GM21360 (cell line): Measurements from ENCODE around the gene ARHGAP42.
"Not testable (repeated sequence)": the region's sequence is repeated elsewhere in the genome, so short reads cannot be mapped to it uniquely, and the experiment has no call there.

Experiments
- ATAC-seq: cut with Tn5 transposase; IDR thresholded peaks from one replicate; pipeline ENCODE4 v1.9.1; 2021; ENCODE audit warnings: mild to moderate bottlenecking, moderate library complexity; ENCODE audit not compliant: unreplicated experiment

Gene ARHGAP42

DNA sequence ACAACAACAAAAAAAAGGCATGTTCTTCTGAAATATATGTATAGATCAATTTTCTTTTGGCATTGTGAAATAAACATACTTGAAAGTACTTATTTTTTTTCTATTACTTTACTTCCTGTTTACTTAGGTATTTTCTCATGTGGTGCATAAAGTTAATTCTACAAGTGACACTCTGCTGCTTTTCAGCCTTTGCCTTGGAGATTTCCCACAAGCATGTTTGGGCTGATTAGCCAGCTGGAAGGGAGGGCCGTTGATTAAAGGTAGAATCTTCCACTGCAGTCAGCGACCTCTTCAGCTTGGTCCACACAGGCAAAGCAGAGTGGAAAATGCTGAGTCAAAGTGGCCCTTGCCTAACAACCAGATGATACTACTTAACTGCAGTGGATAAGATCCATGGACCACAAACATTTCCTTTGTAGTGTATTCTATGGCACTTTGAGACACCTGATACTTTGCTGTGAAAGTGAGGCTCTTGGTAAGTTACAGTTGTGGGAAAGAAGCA is 176.0 kb downstream of the ARHGAP42 start:
- peak; percentile 80 for ATAC-seq

- no peak for ATAC-seq
Measured at GRCh38 chr11:100865443-100866065, 178.5 kb downstream of the ARHGAP42 start.

DNA sequence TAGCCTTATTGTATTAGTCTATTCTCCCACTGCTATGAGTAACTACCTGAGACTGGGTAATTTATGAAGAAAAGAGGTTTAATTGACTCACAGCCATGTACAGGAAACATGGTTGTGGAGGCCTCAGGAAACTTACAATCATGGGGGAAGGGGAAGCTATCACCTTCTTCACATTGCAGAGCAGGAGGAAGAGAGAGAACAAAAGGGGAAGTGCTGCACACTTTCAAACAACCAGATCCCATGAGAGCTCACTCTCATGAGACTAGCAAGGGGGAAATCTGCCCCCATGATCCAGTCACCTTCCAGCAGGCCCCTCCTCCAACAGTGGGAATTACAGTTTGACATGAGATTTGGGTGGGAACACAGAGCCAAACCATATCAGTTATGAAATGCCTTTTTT is 179.4 kb downstream of the ARHGAP42 start:
- peak; percentile 48 for ATAC-seq

DNA sequence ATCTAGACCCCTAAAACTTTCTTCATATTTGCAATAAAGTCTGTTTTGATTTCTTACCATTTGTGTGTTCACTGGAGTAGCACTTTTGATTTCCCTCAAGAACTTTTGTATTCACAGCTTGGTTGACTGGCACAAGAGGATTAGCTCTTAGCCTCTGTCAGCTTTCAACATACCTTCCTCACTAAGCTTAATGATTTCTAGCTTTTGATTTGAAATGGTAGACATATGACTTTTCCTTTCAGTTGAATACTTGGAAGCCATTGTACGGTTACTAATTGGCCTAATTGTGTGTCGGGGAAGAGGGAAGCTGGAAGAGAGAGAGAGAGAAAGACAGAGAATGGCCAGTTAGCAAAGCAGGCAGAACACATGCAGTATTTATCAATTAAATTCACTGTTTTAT is 180.5 kb downstream of the ARHGAP42 start:
- ATAC-seq = no peak

DNA sequence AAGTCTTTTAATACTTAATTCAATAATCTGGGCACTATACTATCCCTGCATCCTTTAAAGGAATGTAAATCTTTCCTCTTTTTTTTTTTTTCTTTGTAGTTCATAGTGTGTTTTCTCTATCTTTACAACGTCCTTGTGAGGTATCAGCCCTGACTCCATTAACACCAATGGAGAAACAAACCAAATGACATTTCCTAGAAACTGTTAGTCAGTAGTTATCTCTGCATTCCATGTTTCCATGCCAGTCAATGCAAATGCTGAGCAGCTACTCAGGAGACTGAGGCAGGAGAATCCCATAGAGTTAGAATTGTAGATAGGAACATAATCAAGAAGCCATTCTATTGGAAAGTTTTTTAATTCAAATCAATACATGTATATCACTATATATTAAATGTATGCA is 182.2 kb downstream of the ARHGAP42 start:
- no peak for ATAC-seq

DNA sequence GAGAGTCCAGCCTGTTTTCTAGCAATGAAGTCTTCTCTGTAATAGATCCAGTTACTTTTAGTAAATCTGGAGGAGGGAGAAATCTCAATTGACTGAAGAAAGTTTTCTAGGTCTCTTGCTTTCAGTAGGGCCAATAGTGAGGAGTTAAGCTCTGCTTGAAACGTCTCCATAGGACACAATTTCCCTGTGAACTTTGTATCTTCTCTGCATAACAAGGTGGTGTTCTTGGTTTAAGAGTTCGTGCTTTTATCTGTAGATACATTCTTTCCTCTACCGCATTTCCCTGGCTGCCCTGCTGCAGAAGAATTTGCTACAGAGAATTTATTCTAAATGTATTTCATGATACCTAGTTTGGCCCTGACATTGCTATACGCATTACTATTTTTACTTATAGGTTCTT is 183.1 kb downstream of the ARHGAP42 start:
- no peak for ATAC-seq

DNA sequence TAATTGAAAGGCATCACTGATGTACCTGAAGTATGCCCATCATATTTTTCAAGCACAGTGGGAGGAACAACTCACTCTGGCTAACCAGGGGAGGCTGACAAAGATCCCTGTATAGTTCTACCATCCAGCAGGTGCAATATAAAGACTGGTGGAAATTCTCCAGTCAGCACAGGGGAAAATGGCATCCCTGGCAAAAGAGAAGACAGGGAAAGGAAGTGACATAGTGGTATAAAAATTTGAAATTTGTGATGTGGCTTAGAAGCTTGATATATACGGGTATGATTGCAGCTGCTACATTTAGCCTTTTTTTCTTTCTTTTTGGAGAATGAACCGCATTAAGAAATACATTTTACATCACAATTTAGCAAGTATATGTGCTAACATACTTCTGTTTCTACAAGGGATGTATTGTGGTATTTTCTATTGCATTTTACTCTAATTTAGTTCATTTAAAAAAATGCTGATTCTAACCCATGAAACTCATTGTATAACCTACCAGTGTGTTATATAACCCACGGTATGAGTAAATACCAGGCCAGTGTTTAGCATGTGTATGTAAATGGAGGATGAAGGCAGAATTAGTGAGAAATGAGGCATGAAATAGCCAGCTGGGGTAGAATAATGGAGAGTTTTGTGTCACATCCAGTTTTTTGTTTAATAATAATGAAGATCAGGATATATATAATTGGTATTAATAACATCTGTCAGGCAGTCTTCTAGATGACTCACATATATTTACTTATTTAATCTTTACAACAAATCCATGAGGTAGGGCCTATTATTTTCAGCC is 186.1 kb downstream of the ARHGAP42 start:
- ATAC-seq = no peak

DNA sequence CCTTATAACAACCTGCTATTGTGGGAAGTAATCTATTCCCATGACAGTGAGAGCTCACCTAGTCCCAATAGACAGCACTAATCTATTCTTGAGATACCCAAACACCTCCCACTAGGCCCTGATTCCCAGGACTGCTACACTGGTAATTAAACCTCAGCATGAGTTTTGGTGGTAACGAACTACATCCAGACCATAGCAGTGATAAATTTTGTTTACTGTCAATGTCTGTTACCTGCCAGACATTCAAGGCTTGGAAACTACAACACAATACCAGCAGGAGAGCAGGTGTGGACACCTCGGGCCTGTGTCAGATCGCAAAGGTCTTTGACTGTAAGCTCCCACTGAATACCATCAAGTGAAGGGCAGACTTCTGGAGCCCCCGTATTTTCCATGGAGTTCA is 187.1 kb downstream of the ARHGAP42 start:
- ATAC-seq = no peak

GRCh38 chr11:100875521-100875869 is 188.4 kb downstream of the ARHGAP42 start:
- no peak for ATAC-seq

- peak; percentile 77 for ATAC-seq
Measured at GRCh38 chr11:100876815-100877520, 189.9 kb downstream of the ARHGAP42 start.

GRCh38 chr11:100878474-100878873 is 191.4 kb downstream of the ARHGAP42 start:
- ATAC-seq = no peak

DNA sequence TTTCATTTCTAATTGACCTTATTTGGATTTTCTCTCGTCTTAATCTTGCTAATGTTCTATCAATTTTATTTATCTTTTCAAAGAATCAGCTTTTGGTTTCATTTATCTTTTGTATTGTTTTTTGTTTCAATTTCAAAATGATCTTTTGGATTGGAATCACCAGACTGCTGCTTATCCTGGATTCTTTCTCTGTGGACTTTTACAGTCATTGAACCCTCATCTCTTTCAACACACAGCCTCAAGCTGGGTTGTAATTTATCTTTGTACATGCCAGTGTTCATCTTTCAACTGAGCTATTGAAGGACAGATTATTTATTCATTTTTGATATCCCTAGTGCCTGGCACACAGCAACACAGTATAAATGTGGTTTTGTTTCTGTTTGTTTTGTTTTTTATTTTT is 195.9 kb downstream of the ARHGAP42 start:
- no peak for ATAC-seq

GRCh38 chr11:100883830-100884229 is 196.7 kb downstream of the ARHGAP42 start:
- ATAC-seq = no peak

DNA sequence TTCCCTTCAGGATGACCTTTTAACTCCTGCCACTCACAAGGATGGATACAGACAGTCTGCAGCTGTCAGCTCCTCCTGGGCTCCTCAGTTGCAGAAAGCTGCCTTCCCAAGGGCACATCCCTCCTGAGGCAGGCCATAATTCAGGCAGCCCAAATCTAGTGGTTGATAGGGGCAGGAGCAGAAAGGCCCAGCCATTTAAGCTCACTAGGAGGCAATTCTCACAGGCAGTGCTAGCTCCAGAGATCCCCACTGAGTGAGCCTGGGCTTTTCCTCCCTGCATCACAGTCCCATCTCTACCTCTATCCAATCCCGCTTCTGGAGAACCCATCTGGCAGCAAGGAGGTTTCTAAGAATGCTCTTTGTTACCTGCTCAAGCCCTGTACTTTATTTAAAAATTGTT is 200.6 kb downstream of the ARHGAP42 start:
- no peak for ATAC-seq

DNA sequence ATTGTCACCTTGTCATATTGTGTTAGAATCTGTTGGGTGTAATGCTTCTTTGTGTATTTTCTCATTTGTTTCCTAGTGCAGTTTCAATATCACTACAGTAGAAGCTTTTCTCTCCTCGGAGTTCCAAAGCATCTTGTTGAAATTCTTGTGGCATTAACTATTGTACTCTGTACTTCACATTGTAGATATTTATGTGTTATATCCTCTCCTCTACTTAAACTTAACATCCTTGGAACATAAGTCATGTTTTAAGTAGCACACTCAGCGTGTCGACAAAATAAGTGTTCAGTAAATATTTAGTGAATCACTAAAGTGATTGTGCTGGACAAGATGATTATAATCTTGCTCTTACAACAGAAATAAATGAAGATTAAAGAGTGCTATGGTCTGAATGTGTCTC is 201.7 kb downstream of the ARHGAP42 start:
- no peak for ATAC-seq

- ATAC-seq = no peak
Measured at GRCh38 chr11:100889758-100890157, 202.7 kb downstream of the ARHGAP42 start.

- ATAC-seq = no peak
Measured at GRCh38 chr11:100890789-100891188, 203.7 kb downstream of the ARHGAP42 start.

DNA sequence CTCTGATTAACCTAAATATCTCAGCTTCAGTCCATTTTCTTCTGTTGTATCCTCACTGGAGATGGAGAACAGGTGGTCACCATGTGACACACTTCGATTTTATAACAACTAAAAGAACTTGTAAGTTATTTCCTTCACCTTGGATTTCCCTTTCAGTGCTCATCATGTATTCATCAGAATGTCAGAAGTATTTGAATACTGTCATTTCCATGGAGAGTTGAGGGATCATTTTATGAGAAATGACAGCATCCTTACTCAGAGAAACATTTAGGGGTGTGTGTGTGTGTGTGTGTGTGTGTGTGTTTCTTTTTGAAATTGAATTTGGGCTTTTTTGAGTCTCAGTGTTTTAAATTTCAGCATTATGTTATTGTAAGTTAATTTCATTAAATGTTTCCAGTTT is 205.8 kb downstream of the ARHGAP42 start:
- no peak for ATAC-seq

DNA sequence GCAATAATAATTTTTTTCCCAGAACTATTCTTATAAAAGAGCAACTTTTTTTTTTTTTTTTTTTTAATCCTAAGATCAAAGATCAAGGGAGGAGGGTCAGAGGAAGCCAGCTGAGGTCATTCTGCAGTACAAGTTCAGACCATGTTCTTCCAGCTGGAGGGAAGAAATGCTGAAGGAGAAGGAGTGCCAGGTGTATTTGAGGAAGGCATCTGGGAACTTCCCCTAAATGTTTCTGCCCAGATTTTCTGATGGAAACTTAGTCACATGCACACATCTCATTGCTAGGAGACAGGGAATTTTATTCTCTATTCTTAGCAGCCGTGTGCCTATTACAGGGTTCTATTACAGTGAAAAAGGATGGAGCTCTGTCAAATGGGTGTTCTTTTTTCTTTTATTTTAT is 208.4 kb downstream of the ARHGAP42 start:
- no peak for ATAC-seq

- ATAC-seq = not testable (repeated sequence)
Measured at GRCh38 chr11:100895976-100896375, 208.9 kb downstream of the ARHGAP42 start.

GRCh38 chr11:100901471-100901870 is 214.4 kb downstream of the ARHGAP42 start:
- ATAC-seq = not testable (repeated sequence)
